ENCODE results near the gene OR1J2.

OR1J2 gene

DNA sequence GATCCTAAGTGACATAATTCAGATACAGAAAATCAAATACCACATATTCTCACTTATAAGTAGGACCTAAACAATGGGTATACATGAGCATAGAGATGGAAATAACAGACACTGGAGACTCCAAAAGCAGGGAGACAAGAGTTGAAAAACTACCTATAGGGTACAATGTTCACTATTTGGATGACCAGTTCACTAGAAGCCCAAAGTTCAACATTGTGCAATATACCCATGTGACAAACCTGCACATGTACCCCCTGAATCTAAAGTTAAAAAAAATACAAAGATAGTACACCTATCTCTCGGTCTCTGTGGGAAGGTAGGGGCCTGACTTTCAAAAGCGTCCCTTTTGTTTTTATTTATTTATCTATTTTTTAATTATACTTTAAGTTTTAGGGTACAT is 28.2 kb downstream of the OR1J2 start:
- ATAC-seq (ENCODE audit: low read depth): no peak
- TF ChIP-seq CTCF (IDR thresholded peaks at IDR 0.05; ENCODE audit: poor library complexity, severe bottlenecking): no peak
- DNase-seq (ENCODE audit: low spot score): no peak
- H3K4me3 ChIP-seq (ENCODE audit: severe bottlenecking): no peak overlapping the region
- no peak overlapping the region for H3K27ac ChIP-seq (ENCODE audit: poor library complexity, severe bottlenecking)
- H3K27me3 ChIP-seq (ENCODE audit: insufficient read depth, poor library complexity, severe bottlenecking): peaks cover 7% of the 10 kb centered on the region
- H3K4me1 ChIP-seq (ENCODE audit: insufficient read depth, poor library complexity, severe bottlenecking): no peaks in the 10 kb centered on the region
- no peaks in the 10 kb centered on the region for H3K9me3 ChIP-seq (ENCODE audit: severe bottlenecking)
- H3K36me3 ChIP-seq (ENCODE audit: low read depth): no peaks in the 10 kb centered on the region

GRCh38 chr9:122546196-122546595 is 35.6 kb downstream of the OR1J2 start:
- DNase-seq (ENCODE audit: low spot score): no peak
- Histone ChIP-seq H3K4me3 (ENCODE audit: severe bottlenecking) (no peak overlapping the region), H3K4me1 (ENCODE audit: insufficient read depth, poor library complexity, severe bottlenecking) (no peaks in the 10 kb centered on the region), H3K36me3 (ENCODE audit: low read depth) (no peaks in the 10 kb centered on the region), H3K9me3 (ENCODE audit: severe bottlenecking) (no peaks in the 10 kb centered on the region), H3K27ac (ENCODE audit: poor library complexity, severe bottlenecking) (no peak overlapping the region), H3K27me3 (ENCODE audit: insufficient read depth, poor library complexity, severe bottlenecking) (peaks cover 7% of the 10 kb centered on the region)
- ATAC-seq (ENCODE audit: low read depth): no peak
- no peak for TF ChIP-seq CTCF (IDR thresholded peaks at IDR 0.05; ENCODE audit: poor library complexity, severe bottlenecking)

DNA sequence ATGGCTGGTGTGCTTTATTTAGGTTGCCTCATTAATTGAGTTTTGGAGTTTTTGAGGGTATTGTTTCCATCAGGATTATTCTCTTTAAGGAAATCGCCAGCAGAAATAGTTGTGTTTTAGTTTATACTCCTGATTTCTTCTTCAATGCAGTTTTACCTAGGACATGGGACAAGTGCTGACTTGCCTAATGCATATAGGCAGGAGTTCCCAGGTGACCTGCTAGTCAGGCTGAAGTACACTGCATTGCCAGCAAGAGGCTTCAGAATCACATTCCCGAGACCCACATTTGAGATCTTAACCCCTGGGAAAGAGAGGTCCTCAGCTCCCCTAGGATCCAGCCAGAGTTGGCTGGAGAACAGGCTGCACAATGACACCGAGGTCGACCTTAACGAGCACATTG is 40.8 kb downstream of the OR1J2 start:
- Histone ChIP-seq H3K27ac (ENCODE audit: poor library complexity, severe bottlenecking) (no peak overlapping the region), H3K9me3 (ENCODE audit: severe bottlenecking) (no peaks in the 10 kb centered on the region), H3K27me3 (ENCODE audit: insufficient read depth, poor library complexity, severe bottlenecking) (no peaks in the 10 kb centered on the region), H3K4me1 (ENCODE audit: insufficient read depth, poor library complexity, severe bottlenecking) (no peaks in the 10 kb centered on the region), H3K4me3 (ENCODE audit: severe bottlenecking) (no peak overlapping the region), H3K36me3 (ENCODE audit: low read depth) (no peaks in the 10 kb centered on the region)
- 0 out of 3 replicates have a peak, but pooled peaks have one; percentile 44 for ATAC-seq (ENCODE audit: low read depth)
- no peak for TF ChIP-seq CTCF (IDR thresholded peaks at IDR 0.05; ENCODE audit: poor library complexity, severe bottlenecking)
- no peak for DNase-seq (ENCODE audit: low spot score)

- DNase-seq (ENCODE audit: low spot score) (no peak), ATAC-seq (ENCODE audit: low read depth) (no peak)
- Histone ChIP-seq H3K4me3 (ENCODE audit: severe bottlenecking) (no peak within 1 kb of the TSS), H3K27me3 (ENCODE audit: insufficient read depth, poor library complexity, severe bottlenecking) (peaks cover 8% of the 10 kb centered on the region), H3K27ac (ENCODE audit: poor library complexity, severe bottlenecking) (no peak within 1 kb of the TSS), H3K36me3 (ENCODE audit: low read depth) (no peaks in the 10 kb centered on the region), H3K9me3 (ENCODE audit: severe bottlenecking) (no peaks in the 10 kb centered on the region), H3K4me1 (ENCODE audit: insufficient read depth, poor library complexity, severe bottlenecking) (no peaks in the 10 kb centered on the region)
- no peak for TF ChIP-seq CTCF (IDR thresholded peaks at IDR 0.05; ENCODE audit: poor library complexity, severe bottlenecking)
These were observed 42.2 kb downstream of the OR1J2 start, which contains the start of gene OR1N2 for GRCh38 chr9:122552812-122553211. Gene OR1N2, plus strand, starts transcription at chr9:122553112. Its CDS starts 100 bp downstream, at chr9:122553212.
